ENCODE results near the gene PHACTR3.

The PHACTR3 gene

GRCh38 chr20:59568509-59569024, 35.8 kb upstream of the PHACTR3 start:
- no peak overlapping the region for H3K4me3 ChIP-seq (ENCODE audit: low read length)
- H4K20me1 ChIP-seq (ENCODE audit: control insufficient read depth, insufficient read depth, low read depth, low read length), result no peaks in the 10 kb centered on the region
- H3K27me3 ChIP-seq (ENCODE audit: control insufficient read depth, low read length), result no peaks in the 10 kb centered on the region
- no peak overlapping the region for H3K27ac ChIP-seq (ENCODE audit: low read depth, low read length)
- TF ChIP-seq, protein P1, sequence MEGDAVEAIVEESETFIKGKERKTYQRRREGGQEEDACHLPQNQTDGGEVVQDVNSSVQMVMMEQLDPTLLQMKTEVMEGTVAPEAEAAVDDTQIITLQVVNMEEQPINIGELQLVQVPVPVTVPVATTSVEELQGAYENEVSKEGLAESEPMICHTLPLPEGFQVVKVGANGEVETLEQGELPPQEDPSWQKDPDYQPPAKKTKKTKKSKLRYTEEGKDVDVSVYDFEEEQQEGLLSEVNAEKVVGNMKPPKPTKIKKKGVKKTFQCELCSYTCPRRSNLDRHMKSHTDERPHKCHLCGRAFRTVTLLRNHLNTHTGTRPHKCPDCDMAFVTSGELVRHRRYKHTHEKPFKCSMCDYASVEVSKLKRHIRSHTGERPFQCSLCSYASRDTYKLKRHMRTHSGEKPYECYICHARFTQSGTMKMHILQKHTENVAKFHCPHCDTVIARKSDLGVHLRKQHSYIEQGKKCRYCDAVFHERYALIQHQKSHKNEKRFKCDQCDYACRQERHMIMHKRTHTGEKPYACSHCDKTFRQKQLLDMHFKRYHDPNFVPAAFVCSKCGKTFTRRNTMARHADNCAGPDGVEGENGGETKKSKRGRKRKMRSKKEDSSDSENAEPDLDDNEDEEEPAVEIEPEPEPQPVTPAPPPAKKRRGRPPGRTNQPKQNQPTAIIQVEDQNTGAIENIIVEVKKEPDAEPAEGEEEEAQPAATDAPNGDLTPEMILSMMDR (IDR thresholded peaks at IDR 0.05; ENCODE audit: low read depth, low read length, poor library complexity, severe bottlenecking), result no peak
- TF ChIP-seq EZH2phosphoT487 (IDR thresholded peaks at IDR 0.05; ENCODE audit: borderline replicate concordance, low read length), result no peak
- H3K4me1 ChIP-seq (ENCODE audit: control insufficient read depth, low read length), result no peaks in the 10 kb centered on the region
- H3K9me2 ChIP-seq (replicated peaks; ENCODE audit: control insufficient read depth, low read length), result no peaks in the 10 kb centered on the region
- H3K4me2 ChIP-seq (ENCODE audit: low read length), result no peak overlapping the region
- H3K79me2 ChIP-seq (ENCODE audit: control insufficient read depth, low read length), result no peaks in the 10 kb centered on the region
- no peaks in the 10 kb centered on the region for H3F3A ChIP-seq (ENCODE audit: control insufficient read depth, insufficient read depth)
- no peaks in the 10 kb centered on the region for H3K9me3 ChIP-seq (ENCODE audit: control insufficient read depth, insufficient read depth, low read length)
- no peaks in the 10 kb centered on the region for H3K36me3 ChIP-seq (ENCODE audit: control insufficient read depth, low read length)

DNA sequence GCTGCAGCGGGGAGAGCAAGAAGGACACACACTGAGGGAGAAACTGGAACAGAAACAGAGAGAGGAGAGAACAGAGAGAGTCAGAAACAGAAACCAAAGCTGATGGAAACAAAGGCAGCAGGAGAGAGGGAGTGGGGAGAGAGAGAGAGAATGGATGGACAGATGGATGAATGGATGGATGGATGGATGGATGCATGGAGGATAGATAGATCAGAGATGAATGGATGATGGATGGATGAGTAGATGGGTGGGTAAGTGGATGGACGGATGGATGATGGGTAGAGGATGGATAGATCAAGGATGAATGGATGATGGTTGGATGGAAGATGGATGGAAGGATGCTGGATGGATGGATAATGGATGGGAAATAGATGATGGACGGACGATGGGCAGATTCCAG, 35.0 kb upstream of the PHACTR3 start:
- Histone ChIP-seq H3F3A (ENCODE audit: control insufficient read depth, insufficient read depth) (no peaks in the 10 kb centered on the region), H3K4me3 (ENCODE audit: low read length) (no peak overlapping the region), H3K9me3 (ENCODE audit: control insufficient read depth, insufficient read depth, low read length) (no peaks in the 10 kb centered on the region), H3K36me3 (ENCODE audit: control insufficient read depth, low read length) (no peaks in the 10 kb centered on the region), H3K4me2 (ENCODE audit: low read length) (no peak overlapping the region), H4K20me1 (ENCODE audit: control insufficient read depth, insufficient read depth, low read depth, low read length) (no peaks in the 10 kb centered on the region), H3K27me3 (ENCODE audit: control insufficient read depth, low read length) (no peaks in the 10 kb centered on the region), H3K4me1 (ENCODE audit: control insufficient read depth, low read length) (no peaks in the 10 kb centered on the region), H3K9me2 (replicated peaks; ENCODE audit: control insufficient read depth, low read length) (no peaks in the 10 kb centered on the region), H3K27ac (ENCODE audit: low read depth, low read length) (no peak overlapping the region), H3K79me2 (ENCODE audit: control insufficient read depth, low read length) (no peaks in the 10 kb centered on the region)
- TF ChIP-seq, protein P1 (IDR thresholded peaks at IDR 0.05; ENCODE audit: low read depth, low read length, poor library complexity, severe bottlenecking), result no peak
- TF ChIP-seq EZH2phosphoT487 (IDR thresholded peaks at IDR 0.05; ENCODE audit: borderline replicate concordance, low read length), result no peak

DNA sequence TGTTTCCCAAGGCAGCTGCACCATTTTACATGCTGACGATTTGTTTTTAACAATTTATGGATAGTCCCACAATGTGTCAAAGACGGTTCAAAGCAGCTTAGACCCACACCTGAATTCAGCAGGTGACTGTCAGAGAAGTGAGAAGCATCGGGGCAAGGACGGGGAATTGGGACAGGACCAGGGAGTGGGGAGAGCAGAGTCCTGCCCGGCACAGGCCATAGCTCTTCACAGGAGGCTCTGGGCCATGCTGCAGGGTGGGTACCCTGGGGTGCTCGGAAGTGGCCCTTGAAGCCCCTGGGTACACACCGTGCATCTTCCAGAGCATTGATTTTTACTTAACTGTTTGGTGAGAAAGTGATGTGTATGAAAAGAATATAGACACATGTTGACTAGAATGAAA, 33.2 kb upstream of the PHACTR3 start:
- H4K20me1 ChIP-seq (ENCODE audit: control insufficient read depth, insufficient read depth, low read depth, low read length), result no peaks in the 10 kb centered on the region
- no peaks in the 10 kb centered on the region for H3K4me1 ChIP-seq (ENCODE audit: control insufficient read depth, low read length)
- no peak overlapping the region for H3K4me3 ChIP-seq (ENCODE audit: low read length)
- H3F3A ChIP-seq (ENCODE audit: control insufficient read depth, insufficient read depth), result no peaks in the 10 kb centered on the region
- H3K79me2 ChIP-seq (ENCODE audit: control insufficient read depth, low read length), result no peaks in the 10 kb centered on the region
- no peak overlapping the region for H3K4me2 ChIP-seq (ENCODE audit: low read length)
- TF ChIP-seq, protein P1 (IDR thresholded peaks at IDR 0.05; ENCODE audit: low read depth, low read length, poor library complexity, severe bottlenecking), result no peak
- no peaks in the 10 kb centered on the region for H3K9me2 ChIP-seq (replicated peaks; ENCODE audit: control insufficient read depth, low read length)
- H3K36me3 ChIP-seq (ENCODE audit: control insufficient read depth, low read length), result no peaks in the 10 kb centered on the region
- H3K27ac ChIP-seq (ENCODE audit: low read depth, low read length), result no peak overlapping the region
- H3K9me3 ChIP-seq (ENCODE audit: control insufficient read depth, insufficient read depth, low read length), result no peaks in the 10 kb centered on the region
- no peaks in the 10 kb centered on the region for H3K27me3 ChIP-seq (ENCODE audit: control insufficient read depth, low read length)
